ENCODE measurements around the gene IL27RA.

GRCh38 chr19:14056069-14056666 is 24.6 kb downstream of the IL27RA start:
- TF ChIP-seq CTCF (conservative IDR thresholded peaks at IDR 0.05; ENCODE audit: low read depth, low read length): no peak
- no peak for TF ChIP-seq POLR2A (IDR thresholded peaks at IDR 0.05; ENCODE audit: low read depth, low read length)
- no peak for TF ChIP-seq FOS (IDR thresholded peaks at IDR 0.05; ENCODE audit: low read depth, low read length)
- no peak for TF ChIP-seq RAD21 (IDR thresholded peaks at IDR 0.05; ENCODE audit: low read length)
- no peak for TF ChIP-seq RCOR1 (IDR thresholded peaks at IDR 0.05; ENCODE audit: insufficient replicate concordance, low read length)
- no peak for TF ChIP-seq BHLHE40 (IDR thresholded peaks at IDR 0.05; ENCODE audit: low read depth, low read length)
- no peak for TF ChIP-seq ELK1 (IDR thresholded peaks at IDR 0.05; ENCODE audit: borderline replicate concordance, low read depth, low read length)
- no peak for TF ChIP-seq CEBPB (IDR thresholded peaks at IDR 0.05; ENCODE audit: low read depth, low read length)
- no peak for TF ChIP-seq MAFK (IDR thresholded peaks at IDR 0.05; ENCODE audit: low read depth, low read length)
- no peak for TF ChIP-seq RFX5 (IDR thresholded peaks at IDR 0.05; ENCODE audit: low read depth, low read length)
- TF ChIP-seq, protein P1, sequence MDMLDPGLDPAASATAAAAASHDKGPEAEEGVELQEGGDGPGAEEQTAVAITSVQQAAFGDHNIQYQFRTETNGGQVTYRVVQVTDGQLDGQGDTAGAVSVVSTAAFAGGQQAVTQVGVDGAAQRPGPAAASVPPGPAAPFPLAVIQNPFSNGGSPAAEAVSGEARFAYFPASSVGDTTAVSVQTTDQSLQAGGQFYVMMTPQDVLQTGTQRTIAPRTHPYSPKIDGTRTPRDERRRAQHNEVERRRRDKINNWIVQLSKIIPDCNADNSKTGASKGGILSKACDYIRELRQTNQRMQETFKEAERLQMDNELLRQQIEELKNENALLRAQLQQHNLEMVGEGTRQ (IDR thresholded peaks at IDR 0.05; ENCODE audit: low read depth, low read length): no peak
- no peak for TF ChIP-seq SMC3 (IDR thresholded peaks at IDR 0.05; ENCODE audit: low read depth, low read length)
- no peak for TF ChIP-seq MXI1 (IDR thresholded peaks at IDR 0.05; ENCODE audit: borderline replicate concordance, low read depth, low read length)
- TF ChIP-seq MAZ (IDR thresholded peaks at IDR 0.05; ENCODE audit: borderline replicate concordance, low read depth, low read length): no peak

All from IMR-90 (cell line).